ENCODE data around the gene PLAAT2.
A peak's percentile ranks its signal among the peaks of the same experiment; 100 is the strongest.
"Not testable (repeated sequence)": the region's sequence is repeated elsewhere in the genome, so short reads cannot be mapped to it uniquely, and the experiment has no call there.

Gene PLAAT2

DNA sequence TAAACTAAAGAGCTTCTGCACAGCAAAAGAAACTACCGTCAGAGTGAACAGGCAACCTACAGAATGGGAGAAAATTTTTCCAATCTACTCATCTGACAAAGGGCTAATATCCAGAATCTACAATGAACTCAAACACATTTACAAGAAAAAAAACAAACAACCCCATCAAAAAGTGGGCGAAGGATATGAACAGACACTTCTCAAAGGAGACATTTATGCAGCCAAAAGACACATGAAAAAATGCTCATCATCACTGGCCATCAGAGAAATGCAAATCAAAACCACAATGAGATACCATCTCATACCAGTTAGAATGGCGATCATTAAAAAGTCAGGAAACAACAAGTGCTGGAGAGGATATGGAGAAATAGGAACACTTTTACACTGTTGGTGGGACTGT lies 15.7 kb upstream of the PLAAT2 start:
- DNase-seq (ENCODE audit: low read depth in 1 of 2, low spot score in 1 of 2): not testable (repeated sequence)

DNA sequence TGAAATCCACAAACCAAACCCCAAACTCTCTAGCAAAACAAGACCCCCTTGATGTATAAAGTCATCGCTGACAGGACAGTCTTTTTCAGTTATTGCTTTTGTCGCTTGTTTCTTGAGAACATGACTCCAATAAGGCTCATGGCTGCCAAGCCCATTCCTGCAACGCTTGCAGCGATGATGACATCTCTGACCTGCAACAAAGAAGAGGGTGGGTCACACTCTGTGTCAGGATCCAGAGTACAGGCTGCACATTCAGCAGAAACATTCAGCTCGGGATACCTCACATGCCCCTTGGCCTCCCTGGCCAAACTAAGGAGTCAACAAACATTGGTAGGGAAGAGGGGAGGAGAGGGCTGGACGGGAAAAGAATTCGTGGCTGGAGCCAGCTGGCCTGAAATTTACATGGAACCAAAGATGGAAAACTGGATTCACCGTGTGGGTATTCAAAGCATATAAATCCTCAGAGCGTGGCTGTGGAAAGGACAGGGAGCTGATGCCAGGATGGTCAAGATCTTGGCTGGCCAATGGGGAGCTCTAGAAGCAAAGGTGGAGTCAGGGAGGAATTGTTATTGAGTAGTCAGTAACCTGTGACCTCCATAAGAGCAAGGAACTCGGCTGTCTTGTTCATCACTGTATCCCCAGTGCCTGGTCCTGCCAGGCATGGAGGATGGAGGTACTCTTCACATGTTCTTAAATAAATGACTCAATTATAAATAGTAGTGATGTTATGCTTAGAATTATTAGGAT lies 11.8 kb upstream of the PLAAT2 start:
- no peak for DNase-seq (ENCODE audit: low read depth in 1 of 2, low spot score in 1 of 2)

- DNase-seq (ENCODE audit: low read depth in 1 of 2, low spot score in 1 of 2): no peak
Observed at GRCh38 chr11:63573881-63574855, 11.0 kb upstream of the PLAAT2 start.

GRCh38 chr11:63572026-63572688 lies 9.0 kb upstream of the PLAAT2 start:
- no peak for DNase-seq (ENCODE audit: low read depth in 1 of 2, low spot score in 1 of 2)

DNA sequence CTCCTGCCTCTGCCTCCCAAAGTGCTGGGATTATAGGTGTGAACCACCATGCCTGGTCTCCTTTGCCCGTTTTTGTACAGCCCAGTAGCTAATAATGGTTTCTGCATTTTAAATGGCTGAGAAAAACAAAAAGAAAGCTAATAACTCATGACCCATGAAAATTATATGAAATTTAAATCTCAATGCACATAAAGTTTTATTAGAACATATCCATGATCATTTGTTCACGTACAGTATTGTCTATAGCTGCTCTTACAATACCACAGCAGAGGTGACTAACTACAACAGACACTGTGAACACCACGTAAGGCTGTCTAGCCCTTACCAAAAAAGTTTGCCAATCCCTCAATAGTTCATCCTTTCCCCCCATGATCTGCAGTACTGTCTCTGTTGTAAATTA lies 6.4 kb upstream of the PLAAT2 start:
- no peak for DNase-seq (ENCODE audit: low read depth in 1 of 2, low spot score in 1 of 2)

GRCh38 chr11:63567044-63567840 lies 4.1 kb upstream of the PLAAT2 start:
- peak in 1 of 2 donors; percentile 42 for DNase-seq (ENCODE audit: low read depth in 1 of 2, low spot score in 1 of 2)

DNA sequence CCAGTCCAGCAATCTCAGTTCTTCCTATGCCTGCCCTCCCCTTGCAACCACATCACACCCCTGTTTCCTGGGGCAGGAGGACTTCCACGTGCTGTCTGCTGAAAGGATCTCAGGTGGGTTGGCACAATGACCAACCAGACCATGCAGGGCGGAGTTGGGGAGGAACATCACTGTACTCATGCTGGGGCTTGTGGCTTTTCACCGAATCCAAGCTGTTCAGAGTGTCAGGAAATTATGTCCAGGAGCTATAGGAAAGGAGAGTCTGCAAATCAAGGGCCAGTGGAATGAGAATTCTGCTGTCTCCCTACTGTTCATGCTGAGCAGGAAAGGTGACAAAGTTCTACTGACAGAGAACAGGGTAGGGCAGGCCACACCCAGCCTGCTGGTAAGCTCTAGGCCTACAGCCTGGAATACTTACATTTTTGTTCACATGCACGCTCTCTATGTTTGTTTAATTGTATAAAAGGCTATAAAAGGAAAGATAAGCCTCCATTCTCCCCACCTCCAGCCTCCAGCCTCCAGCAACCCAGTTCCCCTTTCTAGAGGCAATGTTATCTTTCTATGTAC lies 1.7 kb upstream of the PLAAT2 start:
- no peak for DNase-seq (ENCODE audit: low read depth in 1 of 2, low spot score in 1 of 2)

- no peak for DNase-seq (ENCODE audit: low read depth in 1 of 2, low spot score in 1 of 2)
Observed at GRCh38 chr11:63564056-63564774, 1.0 kb upstream of the PLAAT2 start.

- DNase-seq (ENCODE audit: low read depth in 1 of 2, low spot score in 1 of 2): no peak
Observed at GRCh38 chr11:63560506-63561180, 2.5 kb downstream of the PLAAT2 start.

- no peak for DNase-seq (ENCODE audit: low read depth in 1 of 2, low spot score in 1 of 2)
Observed at GRCh38 chr11:63558459-63559157, 4.6 kb downstream of the PLAAT2 start.

DNA sequence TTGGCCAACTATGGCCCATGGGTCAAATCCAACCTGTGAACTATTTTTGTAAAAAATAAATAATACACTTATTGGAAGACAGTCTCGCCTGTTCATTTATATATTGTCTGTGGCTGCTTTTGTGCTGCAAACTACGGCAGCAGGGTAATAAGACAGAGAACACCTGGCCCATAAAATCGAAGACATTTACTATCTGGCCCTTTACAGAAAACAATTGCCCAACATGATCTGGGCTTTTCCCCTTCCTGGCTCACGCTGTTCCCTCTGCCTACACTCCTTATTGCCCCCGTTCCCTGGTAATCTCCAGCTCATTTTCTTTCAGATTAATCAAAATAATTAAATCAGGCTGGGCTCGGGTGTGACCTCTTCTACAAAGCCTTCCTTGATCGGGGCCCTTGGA lies 5.6 kb downstream of the PLAAT2 start:
- DNase-seq (ENCODE audit: low read depth in 1 of 2, low spot score in 1 of 2): no peak

- DNase-seq (ENCODE audit: low read depth in 1 of 2, low spot score in 1 of 2): no peak
Observed at GRCh38 chr11:63556404-63557013, 6.7 kb downstream of the PLAAT2 start.

DNA sequence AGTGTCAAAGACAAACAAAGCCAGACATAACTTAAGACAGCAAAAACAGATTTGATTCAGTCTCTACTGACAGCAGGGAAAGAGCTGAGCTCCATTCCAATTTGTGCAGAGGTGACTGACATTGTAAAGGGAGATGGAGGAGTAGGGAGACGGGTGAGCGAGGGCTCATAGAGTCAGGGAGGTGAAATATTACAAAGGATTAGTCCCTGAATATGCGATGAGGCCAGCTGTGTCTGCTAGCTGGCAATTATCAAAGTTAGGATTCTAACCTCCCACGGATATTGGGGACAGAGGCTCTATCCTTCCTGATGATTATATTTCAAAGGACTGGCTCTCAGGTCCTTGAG lies 8.3 kb downstream of the PLAAT2 start:
- no peak for DNase-seq (ENCODE audit: low read depth in 1 of 2, low spot score in 1 of 2)

- DNase-seq (ENCODE audit: low read depth in 1 of 2, low spot score in 1 of 2): no peak
Observed at GRCh38 chr11:63553759-63554158, 9.4 kb downstream of the PLAAT2 start.

- DNase-seq (ENCODE audit: low read depth in 1 of 2, low spot score in 1 of 2): no peak
Observed at GRCh38 chr11:63552921-63553320, 10.3 kb downstream of the PLAAT2 start.

- no peak for DNase-seq (ENCODE audit: low read depth in 1 of 2, low spot score in 1 of 2)
Observed at GRCh38 chr11:63551889-63552266, 11.3 kb downstream of the PLAAT2 start.

GRCh38 chr11:63551091-63551888 lies 11.9 kb downstream of the PLAAT2 start:
- DNase-seq (ENCODE audit: low read depth in 1 of 2, low spot score in 1 of 2): no peak

All from activated T-helper 1 cell treated with anti-CD3 and anti-CD28 coated beads, Interleukin-2, amount 50 U/mL, for 16 hours (primary cell).